ENCODE measurements around the gene RPL10.

Gene RPL10

DNA sequence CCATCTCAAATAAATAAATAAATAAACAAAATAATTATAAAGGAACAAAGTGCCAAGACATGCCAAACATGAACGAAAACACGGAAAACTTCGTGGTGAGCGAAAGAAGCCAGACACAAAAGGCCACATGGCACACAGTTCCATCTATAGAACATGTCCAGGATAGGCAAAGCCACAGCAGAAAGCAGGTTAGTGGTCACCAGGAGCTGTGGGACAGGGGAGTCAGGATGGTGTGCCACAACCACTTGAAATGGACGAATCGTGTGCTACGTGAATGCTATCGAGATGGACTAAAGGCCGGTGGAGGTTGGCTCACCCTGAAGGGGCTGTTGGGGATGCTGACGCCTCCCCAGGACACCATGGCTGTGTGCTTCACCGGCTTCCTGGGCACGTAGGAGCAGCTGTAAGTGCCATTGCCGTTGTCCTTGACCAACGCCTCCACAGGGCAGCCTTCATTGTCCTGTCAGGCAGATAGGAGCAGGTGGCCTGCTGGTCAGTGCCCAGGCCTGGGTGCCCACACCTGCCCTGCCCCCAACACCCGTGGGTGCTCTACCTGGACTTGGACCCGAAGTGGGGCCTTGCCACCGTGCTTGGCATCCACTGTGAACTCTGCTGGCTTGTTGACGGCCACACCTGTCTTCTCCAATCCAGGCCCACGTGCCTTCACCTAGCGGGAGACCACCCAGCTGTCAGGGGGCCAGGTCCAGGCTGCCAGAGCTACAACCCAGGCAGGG lies 34.3 kb upstream of the RPL10 start:
- no peak overlapping the region for H3K27ac ChIP-seq
- TF ChIP-seq CTCF (conservative IDR thresholded peaks at IDR 0.05): no peak

- TF ChIP-seq CTCF (conservative IDR thresholded peaks at IDR 0.05): no peak
- H3K27ac ChIP-seq: no peak overlapping the region
Measured at GRCh38 chrX:154365052-154365600, 33.1 kb upstream of the RPL10 start.

- TF ChIP-seq CTCF (conservative IDR thresholded peaks at IDR 0.05): no peak
- H3K27ac ChIP-seq: no peak overlapping the region
Measured at GRCh38 chrX:154365997-154366665, 32.0 kb upstream of the RPL10 start.

DNA sequence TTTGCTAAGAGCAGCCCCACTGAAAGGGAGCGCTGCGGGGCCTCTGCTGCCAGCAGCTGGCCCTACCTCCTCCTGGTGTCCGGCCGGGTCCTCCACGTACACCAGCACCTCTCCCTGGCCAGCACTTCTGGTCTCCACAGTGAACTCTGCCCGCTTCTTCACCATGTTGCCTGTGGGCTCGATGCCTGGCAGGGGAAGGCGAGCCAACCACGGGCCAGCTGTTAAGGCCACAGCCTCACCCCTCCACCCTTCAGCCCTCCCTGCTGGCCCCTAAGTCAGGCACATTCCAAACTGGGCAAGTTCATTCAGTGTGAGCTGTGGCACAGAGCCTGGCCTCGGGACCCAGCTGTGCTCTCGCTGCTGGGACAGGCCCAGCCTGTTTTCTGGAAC lies 31.5 kb upstream of the RPL10 start:
- no peak overlapping the region for H3K27ac ChIP-seq
- TF ChIP-seq CTCF (conservative IDR thresholded peaks at IDR 0.05): no peak

DNA sequence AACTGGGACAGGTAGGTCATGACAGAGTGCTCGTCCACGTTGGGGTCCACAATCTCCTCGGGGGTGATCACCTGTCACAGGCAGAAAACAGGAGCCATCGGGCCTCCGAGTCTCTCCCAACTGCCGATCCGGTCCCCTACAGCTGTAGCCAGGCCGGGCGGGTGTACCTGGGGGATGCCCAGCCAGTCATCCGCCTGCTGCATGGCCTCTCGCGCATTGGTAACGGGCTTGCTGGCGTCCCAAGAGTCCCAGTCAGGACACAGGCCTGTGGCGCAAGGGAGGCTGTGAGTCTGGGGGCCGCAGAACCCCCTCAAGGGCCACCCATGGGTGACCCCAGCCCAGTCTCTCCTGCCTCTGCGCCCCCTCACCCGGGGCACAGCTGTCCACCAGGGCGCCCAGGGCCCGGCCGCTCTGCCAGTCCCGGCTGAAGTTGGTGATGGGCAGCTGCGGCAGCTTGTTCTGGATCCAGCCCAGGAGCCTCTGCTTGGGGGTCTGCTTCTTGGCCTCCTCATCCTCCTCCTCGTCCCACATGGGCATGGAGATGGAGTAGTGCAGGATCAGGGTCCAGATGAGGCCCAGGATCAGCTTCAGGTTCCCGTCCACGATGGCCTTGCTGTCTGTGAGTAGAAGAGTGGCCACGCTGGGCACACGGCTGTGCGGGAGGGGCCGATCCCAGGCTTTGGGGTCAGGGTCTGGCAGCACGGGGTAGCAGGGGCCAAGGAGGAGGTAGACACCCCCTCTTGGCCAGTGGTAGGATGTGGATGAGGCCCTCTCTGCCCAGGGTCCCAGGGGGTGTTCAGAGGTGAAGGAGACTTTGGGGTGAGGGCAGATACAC lies 30.5 kb upstream of the RPL10 start:
- no peak overlapping the region for H3K27ac ChIP-seq
- TF ChIP-seq CTCF (conservative IDR thresholded peaks at IDR 0.05): no peak

GRCh38 chrX:154368630-154369448 lies 29.3 kb upstream of the RPL10 start:
- H3K27ac ChIP-seq: no peak overlapping the region
- TF ChIP-seq CTCF (conservative IDR thresholded peaks at IDR 0.05): no peak
